GM19397 (cell line): ENCODE data around the gene CTDNEP1.
"Not testable (repeated sequence)": the region's sequence is repeated elsewhere in the genome, so short reads cannot be mapped to it uniquely, and the experiment has no call there.

Source experiments
- ATAC-seq: cut with Tn5 transposase; IDR thresholded peaks from one replicate; pipeline ENCODE4 v1.9.1; 2021; ENCODE audit warnings: mild to moderate bottlenecking, moderate library complexity; ENCODE audit not compliant: unreplicated experiment

The CTDNEP1 gene

GRCh38 chr17:7249214-7249613 lies 2.3 kb downstream of the CTDNEP1 start:
- no peak for ATAC-seq

GRCh38 chr17:7248796-7249195 lies 2.7 kb downstream of the CTDNEP1 start:
- no peak for ATAC-seq

- ATAC-seq, result no peak
Observed at GRCh38 chr17:7246779-7247178, 4.8 kb downstream of the CTDNEP1 start.

GRCh38 chr17:7243838-7244237 lies 7.7 kb downstream of the CTDNEP1 start:
- not testable (repeated sequence) for ATAC-seq

- ATAC-seq, result no peak
Observed at GRCh38 chr17:7243453-7243729, 8.1 kb downstream of the CTDNEP1 start.

- ATAC-seq, result peak; percentile 42
Observed at GRCh38 chr17:7242717-7243452, 8.6 kb downstream of the CTDNEP1 start.

GRCh38 chr17:7241783-7242716 lies 9.5 kb downstream of the CTDNEP1 start, which contains the start of gene GABARAP:
GABARAP (minus strand) TSS chr17:7242449; CDS start chr17:7242330, 119 bp downstream.
- peak; percentile 29 for ATAC-seq

- no peak for ATAC-seq
Observed at GRCh38 chr17:7241090-7241733, 10.3 kb downstream of the CTDNEP1 start.

GRCh38 chr17:7240375-7240774 lies 11.2 kb downstream of the CTDNEP1 start:
- ATAC-seq, result no peak

- peak; percentile 55 for ATAC-seq
Observed at GRCh38 chr17:7239091-7240027, 12.2 kb downstream of the CTDNEP1 start, which contains the start of gene PHF23. PHF23 (minus strand) TSS chr17:7239457; CDS start chr17:7239279, 178 bp downstream.

- ATAC-seq, result no peak
Observed at GRCh38 chr17:7238420-7239090, 13.0 kb downstream of the CTDNEP1 start.

- no peak for ATAC-seq
Observed at GRCh38 chr17:7237761-7238419, 13.6 kb downstream of the CTDNEP1 start.

GRCh38 chr17:7237266-7237760 lies 14.2 kb downstream of the CTDNEP1 start:
- ATAC-seq, result no peak

GRCh38 chr17:7236808-7237207 lies 14.7 kb downstream of the CTDNEP1 start:
- no peak for ATAC-seq

- ATAC-seq, result no peak
Observed at GRCh38 chr17:7235693-7236665, 15.6 kb downstream of the CTDNEP1 start.

GRCh38 chr17:7234083-7234951 lies 17.2 kb downstream of the CTDNEP1 start, which contains the start of gene DVL2:
DVL2 (minus strand) TSS chr17:7234517; CDS start chr17:7234262, 255 bp downstream.
- peak; percentile 66 for ATAC-seq

GRCh38 chr17:7233701-7234082 lies 17.8 kb downstream of the CTDNEP1 start:
- ATAC-seq, result no peak
